Activated CD4-positive, CD25-positive, alpha-beta regulatory T cell treated with anti-CD3 and anti-CD28 coated beads, Interleukin-2, amount 50 U/mL, for 72 hours (primary cell): Measurements from ENCODE around the gene MUSTN1.

ENCODE experiments used
- DNase-seq: peaks from one replicate; pipeline ENCODE4 v3.0.0; 2021

MUSTN1 gene

GRCh38 chr3:52834871-52835501, at the start of gene MUSTN1:
MUSTN1 (minus strand) TSS chr3:52835019; CDS start chr3:52834948, 71 bp downstream.
- no peak for DNase-seq

GRCh38 chr3:52882377-52882776, 47.6 kb upstream of the MUSTN1 start:
- DNase-seq: no peak

DNA sequence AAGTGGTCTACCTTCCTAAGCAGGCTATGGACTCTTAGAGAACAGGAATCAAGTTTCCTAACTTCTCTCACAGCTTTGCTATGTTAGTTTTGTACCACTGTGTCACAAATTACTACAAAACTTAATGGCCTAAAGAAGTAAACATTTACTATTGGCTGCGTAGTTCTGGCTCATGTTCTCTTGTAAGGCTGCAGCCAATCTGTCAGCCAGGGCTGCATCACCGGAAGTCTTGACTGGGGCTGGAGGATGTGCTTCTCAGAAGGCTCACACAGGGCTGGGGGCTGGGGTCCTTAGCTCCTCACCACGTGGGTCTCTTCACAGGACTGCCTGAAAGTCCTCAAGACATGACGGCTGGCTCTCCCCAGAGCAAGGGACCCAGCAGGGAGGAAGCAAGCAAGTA, 47.1 kb upstream of the MUSTN1 start:
- no peak for DNase-seq

GRCh38 chr3:52880474-52880873, 45.7 kb upstream of the MUSTN1 start:
- no peak for DNase-seq

GRCh38 chr3:52880047-52880446, 45.2 kb upstream of the MUSTN1 start:
- DNase-seq: no peak

GRCh38 chr3:52879581-52879980, 44.8 kb upstream of the MUSTN1 start:
- no peak for DNase-seq

- no peak for DNase-seq
These were observed 44.3 kb upstream of the MUSTN1 start for GRCh38 chr3:52879090-52879489.

GRCh38 chr3:52877085-52877484, 42.3 kb upstream of the MUSTN1 start:
- no peak for DNase-seq

- DNase-seq: no peak
These were observed 40.2 kb upstream of the MUSTN1 start for GRCh38 chr3:52874864-52875587.

GRCh38 chr3:52874160-52874701, 39.4 kb upstream of the MUSTN1 start:
- DNase-seq: no peak

DNA sequence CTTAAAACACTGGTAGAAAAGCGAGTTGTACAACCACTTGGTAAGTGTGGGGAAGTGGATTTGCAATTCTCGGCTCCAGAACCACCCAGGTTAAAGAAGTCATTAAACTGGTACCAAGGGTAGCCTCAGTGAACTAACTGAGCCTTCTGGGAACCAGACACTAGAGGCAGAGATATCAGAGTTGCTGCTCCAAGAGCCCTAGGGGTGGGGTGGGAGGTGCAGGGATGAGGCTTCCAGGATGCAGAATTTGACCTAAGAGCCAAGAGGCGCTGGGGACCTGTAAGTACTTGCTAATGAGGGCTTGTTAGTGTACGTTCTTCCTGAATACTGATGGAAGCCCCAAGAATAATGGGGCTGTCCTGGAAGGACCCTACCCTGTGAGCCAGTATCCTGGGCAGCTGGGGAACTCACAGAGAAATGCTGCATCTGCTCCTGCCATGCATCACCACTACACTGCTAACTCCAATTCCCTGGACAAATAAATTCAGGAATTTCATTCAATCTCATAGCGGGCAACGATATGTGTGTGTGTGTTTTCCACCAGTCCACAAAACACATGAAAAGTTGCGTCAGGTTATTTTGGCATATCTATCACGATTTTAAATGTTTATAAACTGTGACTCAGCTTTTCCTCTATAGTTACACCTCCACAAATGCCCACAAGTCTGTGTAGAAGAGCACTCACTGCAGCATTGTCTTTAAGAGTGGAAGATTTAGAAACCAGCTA, 38.8 kb upstream of the MUSTN1 start:
- DNase-seq: no peak

- no peak for DNase-seq
These were observed 37.4 kb upstream of the MUSTN1 start for GRCh38 chr3:52872245-52872644.

DNA sequence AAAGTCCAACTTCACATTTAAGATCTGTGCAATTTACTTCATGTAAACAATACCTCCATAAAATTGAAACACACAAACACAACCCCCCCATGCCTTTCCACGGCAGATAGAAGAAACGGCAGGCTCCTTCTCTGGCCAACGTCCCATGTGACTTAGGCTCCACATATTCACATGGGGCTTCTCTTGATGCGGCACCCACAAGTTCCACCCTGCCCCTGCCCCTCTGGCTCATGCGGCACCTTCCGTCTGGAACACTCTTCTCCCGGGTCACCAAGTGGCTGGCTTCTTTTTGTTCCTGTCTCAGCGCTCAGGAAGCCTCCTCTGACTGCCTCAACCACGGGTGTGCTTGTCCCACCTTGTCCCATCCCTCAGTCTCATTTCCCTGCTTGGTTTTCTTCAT, 36.9 kb upstream of the MUSTN1 start:
- no peak for DNase-seq

DNA sequence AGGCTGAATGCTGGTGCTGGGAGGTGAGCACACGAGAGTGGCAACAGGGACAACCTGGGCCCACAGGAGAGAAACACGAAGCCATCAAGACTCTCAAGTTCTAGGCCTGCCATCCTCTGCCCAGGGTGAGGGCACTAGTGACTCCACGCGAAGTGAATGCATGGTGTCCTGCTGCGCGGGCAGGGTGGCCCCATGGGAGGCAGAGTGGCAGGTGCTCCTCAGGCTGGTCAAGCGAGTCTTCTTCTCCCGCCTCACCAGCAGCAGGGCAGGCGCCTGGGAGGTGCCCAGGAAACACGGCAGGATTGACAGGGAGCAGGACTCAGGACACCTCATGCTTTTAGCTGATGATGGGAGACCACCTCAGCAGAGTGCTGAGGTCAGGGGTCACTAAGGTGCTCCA, 35.7 kb upstream of the MUSTN1 start:
- DNase-seq: no peak

DNA sequence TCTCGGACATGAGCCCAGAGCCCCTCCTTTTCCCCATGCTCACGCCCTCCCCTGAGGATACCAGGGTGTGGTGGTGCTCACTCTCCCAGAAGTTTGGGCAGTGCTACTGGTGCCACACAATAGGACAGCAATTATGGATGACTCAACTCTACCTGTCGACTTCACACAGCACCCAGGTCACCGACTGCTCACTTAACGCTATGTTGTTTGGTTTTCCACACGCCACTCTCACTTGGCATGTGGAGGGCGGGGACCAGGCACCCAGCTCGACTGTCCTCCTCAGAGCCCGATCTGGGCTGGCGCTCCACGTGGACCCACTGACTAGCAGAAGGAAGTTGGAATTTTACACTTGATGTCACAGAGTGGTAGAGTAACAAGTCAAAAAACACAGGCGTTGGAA, 31.6 kb upstream of the MUSTN1 start:
- no peak for DNase-seq

GRCh38 chr3:52865994-52866393, 31.2 kb upstream of the MUSTN1 start:
- DNase-seq: no peak

DNA sequence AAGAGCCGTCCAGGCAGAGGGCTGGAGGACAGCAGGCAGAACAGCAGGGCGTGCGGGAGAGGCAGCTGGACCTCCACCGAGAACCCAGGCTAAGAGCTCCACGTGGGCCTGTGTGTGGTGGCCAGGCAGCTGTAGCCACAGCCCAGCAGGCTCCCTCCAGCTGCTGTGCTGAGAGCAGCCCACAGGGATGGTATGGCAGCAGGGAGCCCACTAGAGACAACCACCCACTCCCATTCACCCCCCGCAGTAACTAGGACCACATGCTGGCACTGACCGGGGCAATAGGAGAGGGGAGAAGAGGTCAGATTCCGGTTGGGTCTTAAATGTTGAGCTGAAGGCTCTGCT, 25.6 kb upstream of the MUSTN1 start:
- no peak for DNase-seq

DNA sequence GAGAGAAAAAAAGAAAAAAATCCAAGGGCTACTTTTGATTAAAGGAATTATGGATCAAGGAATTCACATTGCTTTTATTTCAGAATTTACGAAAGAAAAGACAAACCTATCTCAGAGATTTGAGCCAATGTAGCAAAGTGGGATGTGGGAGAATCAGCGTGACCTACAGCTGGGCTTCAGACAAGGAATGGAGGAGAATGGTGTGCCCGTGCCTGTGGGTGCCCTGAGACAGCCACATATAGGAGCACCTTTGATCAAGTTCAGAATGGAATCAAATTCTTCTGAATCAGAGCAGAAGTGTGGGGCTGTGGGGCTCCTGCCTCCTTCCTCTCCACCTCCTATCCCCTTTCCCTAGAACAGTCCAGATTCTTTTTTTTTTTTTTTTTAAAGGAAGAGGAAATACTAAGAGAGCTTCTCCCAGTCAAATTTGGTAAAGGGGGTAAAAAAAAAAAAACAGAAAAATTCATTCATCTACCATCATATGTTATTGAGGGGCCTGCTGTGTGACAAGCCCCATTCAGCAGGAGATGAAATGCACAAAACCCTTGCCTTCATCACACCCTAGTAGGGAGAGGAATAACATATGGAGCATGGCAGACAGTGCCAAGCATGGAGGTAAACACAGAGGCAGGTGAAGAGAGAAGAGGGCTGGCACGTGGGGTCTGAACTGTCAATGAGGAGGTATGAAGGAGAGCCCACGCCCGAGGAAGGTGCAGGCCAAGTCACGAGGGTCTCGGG, 25.0 kb upstream of the MUSTN1 start:
- no peak for DNase-seq

GRCh38 chr3:52857864-52858263, 23.0 kb upstream of the MUSTN1 start:
- no peak for DNase-seq

DNA sequence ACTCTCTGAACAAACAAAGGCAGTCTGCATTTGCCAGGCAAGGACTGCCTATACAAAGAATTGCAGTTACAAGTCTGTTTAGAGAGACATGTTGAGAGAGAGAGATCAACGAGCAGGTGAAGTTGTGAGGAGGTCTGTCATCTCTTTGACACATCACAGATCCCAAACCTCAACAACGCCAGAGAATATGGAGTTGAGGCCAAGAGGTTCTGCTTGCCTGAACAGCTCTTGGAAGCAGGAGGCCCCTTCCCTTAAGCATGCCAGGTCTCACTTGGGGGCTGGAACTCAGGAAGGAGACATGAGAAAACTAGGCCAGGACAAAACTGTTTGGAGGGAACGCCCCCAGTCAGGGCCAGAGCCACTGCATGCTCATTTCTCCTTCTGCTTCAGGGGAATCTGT, 22.3 kb upstream of the MUSTN1 start:
- no peak for DNase-seq

GRCh38 chr3:52856666-52857065, 21.8 kb upstream of the MUSTN1 start:
- DNase-seq: no peak

DNA sequence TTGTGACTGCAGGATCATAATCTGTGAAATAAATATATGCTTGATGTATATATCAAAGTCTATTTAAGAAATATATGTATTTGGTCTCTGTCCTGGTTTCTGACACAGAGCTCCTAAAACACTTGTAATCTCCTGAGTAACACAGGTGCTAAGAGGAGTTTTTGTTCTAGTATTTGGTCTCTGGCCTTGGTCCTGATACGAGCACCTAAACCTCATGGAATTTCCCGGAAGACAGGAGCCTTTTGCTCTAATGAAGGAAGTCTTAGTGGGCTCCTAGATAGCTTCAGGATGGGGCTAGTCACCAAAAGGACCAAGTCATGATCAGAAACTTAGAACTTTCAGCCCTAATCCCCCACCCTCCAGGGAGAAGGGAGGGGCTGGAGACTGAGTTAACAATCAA, 19.2 kb upstream of the MUSTN1 start:
- DNase-seq: no peak

GRCh38 chr3:52852419-52852818, 17.6 kb upstream of the MUSTN1 start:
- no peak for DNase-seq
